GM10266 (cell line): ENCODE results near the gene INTS1.
"Not testable (repeated sequence)": the region's sequence is repeated elsewhere in the genome, so short reads cannot be mapped to it uniquely, and the experiment has no call there.

Experiments used
- DNase-seq: peaks from one replicate; pipeline ENCODE4 v3.0.0; 2012; ENCODE audit errors: extremely low spot score
- TF ChIP-seq, protein P1 (sequence below): IDR thresholded peaks from 2 replicates; pipeline ENCODE4 v1.5.1; 2012; ENCODE audit warnings: mild to moderate bottlenecking, low read depth; ENCODE audit not compliant: control insufficient read depth, insufficient read depth; ENCODE audit errors: missing control alignments

The INTS1 gene

GRCh38 chr7:1525409-1525808, 21.2 kb upstream of the INTS1 start:
- TF ChIP-seq, protein P1, sequence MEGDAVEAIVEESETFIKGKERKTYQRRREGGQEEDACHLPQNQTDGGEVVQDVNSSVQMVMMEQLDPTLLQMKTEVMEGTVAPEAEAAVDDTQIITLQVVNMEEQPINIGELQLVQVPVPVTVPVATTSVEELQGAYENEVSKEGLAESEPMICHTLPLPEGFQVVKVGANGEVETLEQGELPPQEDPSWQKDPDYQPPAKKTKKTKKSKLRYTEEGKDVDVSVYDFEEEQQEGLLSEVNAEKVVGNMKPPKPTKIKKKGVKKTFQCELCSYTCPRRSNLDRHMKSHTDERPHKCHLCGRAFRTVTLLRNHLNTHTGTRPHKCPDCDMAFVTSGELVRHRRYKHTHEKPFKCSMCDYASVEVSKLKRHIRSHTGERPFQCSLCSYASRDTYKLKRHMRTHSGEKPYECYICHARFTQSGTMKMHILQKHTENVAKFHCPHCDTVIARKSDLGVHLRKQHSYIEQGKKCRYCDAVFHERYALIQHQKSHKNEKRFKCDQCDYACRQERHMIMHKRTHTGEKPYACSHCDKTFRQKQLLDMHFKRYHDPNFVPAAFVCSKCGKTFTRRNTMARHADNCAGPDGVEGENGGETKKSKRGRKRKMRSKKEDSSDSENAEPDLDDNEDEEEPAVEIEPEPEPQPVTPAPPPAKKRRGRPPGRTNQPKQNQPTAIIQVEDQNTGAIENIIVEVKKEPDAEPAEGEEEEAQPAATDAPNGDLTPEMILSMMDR = no peak
- DNase-seq = no peak

- TF ChIP-seq, protein P1 = no peak
- DNase-seq = no peak
Measured at GRCh38 chr7:1523844-1524243, 19.7 kb upstream of the INTS1 start.

- no peak for DNase-seq
- TF ChIP-seq, protein P1 = no peak
Measured at GRCh38 chr7:1523208-1523607, 19.0 kb upstream of the INTS1 start.

DNA sequence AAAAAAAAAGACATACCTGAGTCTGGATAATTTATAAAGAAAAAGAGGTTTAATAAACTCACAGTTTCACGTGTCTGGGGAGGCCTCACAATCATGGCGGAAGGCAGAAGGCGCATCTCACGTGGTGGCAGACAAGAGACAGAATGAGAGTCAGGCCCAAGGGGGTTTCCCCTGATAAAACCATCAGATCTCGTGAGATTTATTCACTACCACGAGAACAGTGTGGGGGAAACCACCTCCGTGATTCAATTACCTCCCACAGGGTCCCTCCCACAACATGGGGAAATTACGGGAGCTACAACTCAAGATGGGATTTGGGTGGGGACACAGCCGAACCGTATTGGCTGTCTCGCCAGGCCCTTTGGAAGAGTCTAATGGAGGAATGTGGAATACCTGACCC, 17.3 kb upstream of the INTS1 start:
- TF ChIP-seq, protein P1 = no peak

DNA sequence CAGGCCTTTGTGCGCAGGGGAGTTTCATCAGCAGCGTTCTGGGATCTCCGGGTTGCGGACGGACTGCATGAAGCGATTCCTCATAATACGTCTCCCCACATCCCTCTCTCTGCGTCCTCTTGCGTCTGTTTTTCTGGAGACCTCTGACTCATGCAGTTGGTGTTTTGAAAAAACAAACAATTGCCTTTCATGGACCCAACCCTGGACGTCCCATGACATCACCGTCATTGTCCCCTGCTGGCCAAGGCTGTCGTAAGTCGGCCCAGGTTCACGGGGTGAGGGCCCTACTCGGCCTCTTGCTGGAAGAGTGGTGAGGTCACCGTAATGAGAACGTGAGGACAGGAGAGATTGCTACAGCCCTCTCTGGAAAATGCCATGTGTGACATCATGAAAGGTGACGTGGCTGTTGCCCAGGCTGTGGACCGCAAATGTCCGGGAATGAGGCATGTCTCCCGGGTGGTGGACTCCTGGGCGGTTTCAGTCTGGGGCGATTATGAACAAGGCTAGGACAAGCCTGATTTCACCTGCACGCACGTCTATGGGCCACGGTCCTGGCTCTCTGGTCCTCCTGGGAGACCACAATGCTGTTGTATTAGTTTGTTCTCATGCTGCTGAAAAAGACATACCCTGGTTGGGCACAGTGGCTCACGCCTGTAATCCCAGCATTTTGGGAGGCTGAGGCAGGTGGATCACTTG, 16.5 kb upstream of the INTS1 start:
- no peak for DNase-seq
- TF ChIP-seq, protein P1 = no peak

More for the DNA sequence above, 17.3 kb upstream of the INTS1 start:
- no peak for DNase-seq

DNA sequence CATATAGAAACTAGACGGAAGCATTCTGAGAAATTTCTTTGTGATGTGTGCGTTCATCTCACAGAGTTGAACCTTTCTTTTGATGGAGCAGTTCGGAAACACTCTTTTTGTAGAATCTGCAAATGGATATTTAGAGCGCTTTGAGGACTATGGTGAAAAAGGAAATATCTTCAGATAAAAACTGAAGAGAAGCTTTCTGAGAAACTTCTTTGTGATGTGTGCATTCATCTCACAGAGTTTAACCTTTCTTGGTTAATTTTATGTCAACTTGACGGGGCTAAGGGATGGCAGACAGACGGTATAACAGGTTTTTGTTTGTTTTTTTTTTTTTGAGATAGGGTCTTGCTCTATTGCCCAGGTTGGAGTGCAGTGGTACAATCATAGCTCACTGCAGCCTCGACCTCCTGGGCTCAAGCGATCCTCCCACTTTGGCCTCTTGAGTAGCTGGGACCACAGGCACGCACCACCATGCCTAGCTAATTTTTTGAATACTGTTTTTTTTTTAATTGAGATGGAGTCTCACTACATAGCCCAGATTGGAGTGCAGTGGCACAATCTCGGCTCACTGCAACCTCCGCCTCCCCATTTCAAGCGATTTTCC, 15.2 kb upstream of the INTS1 start:
- not testable (repeated sequence) for DNase-seq

GRCh38 chr7:1516586-1517251, 12.5 kb upstream of the INTS1 start:
- no peak for DNase-seq
- TF ChIP-seq, protein P1 = no peak

- DNase-seq = not testable (repeated sequence)
Measured at GRCh38 chr7:1515509-1515967, 11.3 kb upstream of the INTS1 start.
